Breast epithelium (tissue), 3 donors: ENCODE results near the gene TBC1D2B.

Experiments used
- CTCF ChIP-seq, 3 donors: fragments of 450-650 bp; IDR thresholded peaks; one replicate each; pipeline ENCODE4 v1.5.1; 2016 to 2017; ENCODE audit warnings: antibody characterized with exemption in 3 of 3, mild to moderate bottlenecking in 3 of 3, moderate library complexity in 3 of 3
- POLR2A ChIP-seq: fragments of 450-650 bp; IDR thresholded peaks from one replicate; pipeline ENCODE4 v1.6.1; 2016; ENCODE audit warnings: antibody characterized with exemption, mild to moderate bottlenecking, moderate library complexity
- POLR2AphosphoS5 ChIP-seq, 3 donors: sonication (generic); formaldehyde crosslinking; IDR thresholded peaks; one replicate each; pipeline ENCODE4 v1.6.1; 2017; ENCODE audit warnings: antibody characterized with exemption in 3 of 3

- TF ChIP-seq CTCF (IDR thresholded peaks at IDR 0.05): no peak
- TF ChIP-seq POLR2A: no peak
- TF ChIP-seq POLR2AphosphoS5 (IDR thresholded peaks at IDR 0.05): no peak
Observed at GRCh38 chr15:78071383-78071782, 6.1 kb downstream of the TBC1D2B start.
